ENCODE data around the gene LARP4B.

DNA sequence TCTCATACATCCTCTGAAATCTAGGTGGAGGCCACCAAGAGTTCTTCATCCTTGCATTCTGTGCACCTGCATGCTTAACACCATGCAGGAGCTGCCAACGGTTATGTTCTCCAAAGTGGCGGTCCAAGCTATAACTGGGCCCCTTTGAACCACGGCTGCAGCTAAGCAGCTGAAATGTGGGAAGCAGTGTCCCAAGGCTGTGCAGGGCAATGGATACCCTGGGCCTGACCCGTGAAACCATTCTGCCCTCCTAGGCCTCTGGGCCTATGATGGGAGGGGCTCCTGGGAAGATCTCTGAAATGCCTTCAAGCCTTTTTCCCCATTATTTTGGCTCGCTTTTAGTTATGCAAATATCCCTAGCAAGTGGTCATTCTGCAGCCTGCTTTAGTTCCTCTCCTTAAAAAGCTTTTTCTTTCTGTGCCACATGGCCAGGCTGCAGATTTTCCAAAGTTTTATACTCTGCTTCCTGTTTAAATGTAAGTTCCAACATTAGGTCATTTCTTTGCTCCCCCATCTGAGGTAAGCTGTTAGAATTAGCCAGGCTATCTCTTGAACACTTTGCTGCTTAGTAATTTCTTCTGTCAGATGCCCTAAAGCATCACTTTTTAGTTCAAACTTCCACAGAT lies 49.1 kb upstream of the LARP4B start:
- TF ChIP-seq EZH2phosphoT487 (IDR thresholded peaks at IDR 0.05; ENCODE audit: low read length), result no peak
- no peak for TF ChIP-seq EZH2 (optimal IDR thresholded peaks at IDR 0.05; ENCODE audit: low read depth, low read length)

Measured in MM.1S (cell line).